Loucy (cell line): ENCODE measurements around the gene RAD51B.

Source experiments
- CTCF ChIP-seq: fragments of 200-600 bp; sonication (generic); conservative IDR thresholded peaks from 2 replicates; pipeline ENCODE4 v1.5.1; 2014; ENCODE audit warnings: mild to moderate bottlenecking, antibody characterized with exemption, low read length
- EZH2phosphoT487 ChIP-seq: fragments of 200-600 bp; IDR thresholded peaks from 2 replicates; pipeline ENCODE4 v1.6.1; 2018; ENCODE audit warnings: antibody characterized with exemption, mild to moderate bottlenecking, moderate library complexity, borderline replicate concordance

GRCh38 chr14:68051146-68051545, 231.6 kb downstream of the RAD51B start:
- TF ChIP-seq CTCF (no peak), EZH2phosphoT487 (no peak)
